Activated effector memory CD4-positive, alpha-beta T cell treated with anti-CD3 and anti-CD28 coated beads, Interleukin-2, amount 50 U/mL, for 16 hours (primary cell): ENCODE results near the gene HMOX1.
A peak's percentile ranks its signal among the peaks of the same experiment; 100 is the strongest.

Experiments
- DNase-seq: peaks from one replicate; pipeline ENCODE4 v3.0.0-alpha.2; 2020

The HMOX1 gene

GRCh38 chr22:35409783-35410662, 29.1 kb downstream of the HMOX1 start:
- no peak for DNase-seq

GRCh38 chr22:35410663-35411034, 29.8 kb downstream of the HMOX1 start:
- DNase-seq = no peak

- DNase-seq = no peak
Observed at GRCh38 chr22:35411102-35411501, 30.2 kb downstream of the HMOX1 start.

- DNase-seq = no peak
Observed at GRCh38 chr22:35413624-35414023, 32.7 kb downstream of the HMOX1 start.

- no peak for DNase-seq
Observed at GRCh38 chr22:35417606-35418005, 36.7 kb downstream of the HMOX1 start.

GRCh38 chr22:35418088-35418487, 37.2 kb downstream of the HMOX1 start:
- no peak for DNase-seq

GRCh38 chr22:35418731-35419130, 37.8 kb downstream of the HMOX1 start:
- no peak for DNase-seq

GRCh38 chr22:35419756-35420155, 38.9 kb downstream of the HMOX1 start:
- DNase-seq = no peak

GRCh38 chr22:35421121-35421520, 40.2 kb downstream of the HMOX1 start:
- DNase-seq = no peak

- no peak for DNase-seq
Observed at GRCh38 chr22:35422145-35422544, 41.2 kb downstream of the HMOX1 start.

GRCh38 chr22:35422936-35423335, 42.0 kb downstream of the HMOX1 start:
- DNase-seq = no peak

GRCh38 chr22:35424081-35424480, 43.2 kb downstream of the HMOX1 start:
- DNase-seq = no peak

- no peak for DNase-seq
Observed at GRCh38 chr22:35424761-35425160, 43.9 kb downstream of the HMOX1 start.

- no peak for DNase-seq
Observed at GRCh38 chr22:35425546-35425945, 44.6 kb downstream of the HMOX1 start.

GRCh38 chr22:35425971-35426800, 45.3 kb downstream of the HMOX1 start:
- DNase-seq = no peak

- DNase-seq = no peak
Observed at GRCh38 chr22:35426801-35427140, 45.9 kb downstream of the HMOX1 start.

GRCh38 chr22:35430897-35431322, 50.0 kb downstream of the HMOX1 start:
- DNase-seq = peak; percentile 88

- no peak for DNase-seq
Observed at GRCh38 chr22:35431483-35432227, 50.8 kb downstream of the HMOX1 start.

GRCh38 chr22:35432228-35432905, 51.5 kb downstream of the HMOX1 start:
- no peak for DNase-seq

- no peak for DNase-seq
Observed at GRCh38 chr22:35434061-35434710, 53.3 kb downstream of the HMOX1 start.

- DNase-seq = no peak
Observed at GRCh38 chr22:35435201-35435740, 54.4 kb downstream of the HMOX1 start.

- DNase-seq = no peak
Observed at GRCh38 chr22:35436421-35436820, 55.5 kb downstream of the HMOX1 start.
